ENCODE measurements around the gene C1orf74. TPM values are rescaled to one million over a fixed set of nuclear protein-coding genes. Genes with fewer than 3 reads are reported as not detected.

The C1orf74 gene
- total and polyA plus RNA-seq, 2 donors (not counting 3 experiments of a cell fraction or from before 2014, with no cell fraction given), result 2.4 to 3.0 TPM

DNA sequence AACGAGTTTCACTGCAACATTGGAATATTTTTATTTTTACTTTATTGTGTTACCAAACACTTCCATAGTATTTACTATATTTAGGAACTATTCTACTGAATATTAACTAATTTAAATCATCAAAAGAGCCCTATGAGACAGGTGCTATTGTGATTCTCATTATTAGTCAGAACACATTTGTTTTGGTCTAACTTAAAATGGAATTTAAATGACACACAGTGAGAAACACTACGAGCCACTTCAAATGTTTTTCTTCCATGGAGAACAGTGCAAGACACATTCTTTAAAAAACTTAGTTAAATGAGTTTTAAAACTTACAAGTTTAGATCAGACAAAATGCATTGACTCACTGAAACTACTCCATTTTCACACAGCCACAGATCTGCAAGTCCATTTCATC is 35.2 kb downstream of the C1orf74 start:
- no peak overlapping the region for H3K4me3 ChIP-seq (replicated peaks in 1 of 3; ENCODE audit: insufficient read depth in 1 of 3, low read depth in 1 of 3, low read length in 3 of 3)
- H3K36me3 ChIP-seq (ENCODE audit: control insufficient read depth in 2 of 2, extremely low read depth in 1 of 2, insufficient read depth in 2 of 2, low read length in 2 of 2), result no peaks in the 10 kb centered on the region
- TF ChIP-seq POLR2A (IDR thresholded peaks at IDR 0.05; ENCODE audit: low read depth, low read length) (no peak), EZH2 (IDR thresholded peaks at IDR 0.05; ENCODE audit: borderline replicate concordance, low read depth, low read length, severe bottlenecking) (no peak), MYC (IDR thresholded peaks at IDR 0.05; ENCODE audit: low read depth, low read length) (no peak), GATA2 (IDR thresholded peaks at IDR 0.05; ENCODE audit: insufficient read depth, insufficient read length, low read depth, low read length) (no peak), FOS (IDR thresholded peaks at IDR 0.05; ENCODE audit: borderline replicate concordance, insufficient read depth, low read length) (no peak), JUN (IDR thresholded peaks at IDR 0.05; ENCODE audit: borderline replicate concordance, insufficient read depth, insufficient read length, low read depth) (no peak), POLR2AphosphoS5 (IDR thresholded peaks at IDR 0.05; ENCODE audit: insufficient read depth, low read depth, low read length) (no peak)
- TF ChIP-seq, protein P1, sequence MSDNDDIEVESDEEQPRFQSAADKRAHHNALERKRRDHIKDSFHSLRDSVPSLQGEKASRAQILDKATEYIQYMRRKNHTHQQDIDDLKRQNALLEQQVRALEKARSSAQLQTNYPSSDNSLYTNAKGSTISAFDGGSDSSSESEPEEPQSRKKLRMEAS (IDR thresholded peaks at IDR 0.05; ENCODE audit: insufficient read depth, insufficient read length), result no peak
- TF ChIP-seq, protein P2, sequence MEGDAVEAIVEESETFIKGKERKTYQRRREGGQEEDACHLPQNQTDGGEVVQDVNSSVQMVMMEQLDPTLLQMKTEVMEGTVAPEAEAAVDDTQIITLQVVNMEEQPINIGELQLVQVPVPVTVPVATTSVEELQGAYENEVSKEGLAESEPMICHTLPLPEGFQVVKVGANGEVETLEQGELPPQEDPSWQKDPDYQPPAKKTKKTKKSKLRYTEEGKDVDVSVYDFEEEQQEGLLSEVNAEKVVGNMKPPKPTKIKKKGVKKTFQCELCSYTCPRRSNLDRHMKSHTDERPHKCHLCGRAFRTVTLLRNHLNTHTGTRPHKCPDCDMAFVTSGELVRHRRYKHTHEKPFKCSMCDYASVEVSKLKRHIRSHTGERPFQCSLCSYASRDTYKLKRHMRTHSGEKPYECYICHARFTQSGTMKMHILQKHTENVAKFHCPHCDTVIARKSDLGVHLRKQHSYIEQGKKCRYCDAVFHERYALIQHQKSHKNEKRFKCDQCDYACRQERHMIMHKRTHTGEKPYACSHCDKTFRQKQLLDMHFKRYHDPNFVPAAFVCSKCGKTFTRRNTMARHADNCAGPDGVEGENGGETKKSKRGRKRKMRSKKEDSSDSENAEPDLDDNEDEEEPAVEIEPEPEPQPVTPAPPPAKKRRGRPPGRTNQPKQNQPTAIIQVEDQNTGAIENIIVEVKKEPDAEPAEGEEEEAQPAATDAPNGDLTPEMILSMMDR (IDR thresholded peaks at IDR 0.05; ENCODE audit: extremely low read depth in 1 of 2, insufficient read depth in 1 of 2, low read depth in 1 of 2, low read length in 2 of 2), result no peak
- peaks cover 0 to 2% of the 10 kb centered on the region in 2 experiments for H3K27me3 ChIP-seq (ENCODE audit: control insufficient read depth in 2 of 2, insufficient read depth in 2 of 2, low read length in 2 of 2)
- H3K79me2 ChIP-seq (ENCODE audit: control insufficient read depth, insufficient read depth, low read length), result no peaks in the 10 kb centered on the region
- dilution Hi-C loops (cut with MboI; ENCODE audit: extremely low pct_ligation_motif_present, low sequenced_read_pairs), result no loop called here
- H3K9me3 ChIP-seq (replicated peaks; ENCODE audit: control insufficient read depth, insufficient read depth, low read length), result no peaks in the 10 kb centered on the region
- FAIRE-seq (no peak), DNase-seq (ENCODE audit: low read depth, low spot score) (no peak)
- no peaks in the 10 kb centered on the region for H3K4me1 ChIP-seq (ENCODE audit: control insufficient read depth, extremely low read depth, insufficient read depth, low read length)
- no peak overlapping the region for H3K9ac ChIP-seq (replicated peaks; ENCODE audit: extremely low read depth, insufficient read depth, low read length)
- H3K4me2 ChIP-seq (ENCODE audit: insufficient read depth, low read length), result no peak overlapping the region
- ChIA-PET CTCF (interaction anchor here (0.6 to 2.8 kb wide), 13 partner anchors 11 to 183 kb away, joined by 3 to 35 read pairs (median 7); no protein-coding TSS in a partner anchor), POLR2A (no interaction called here)
- H4K20me1 ChIP-seq (replicated peaks; ENCODE audit: control insufficient read depth, extremely low read depth, insufficient read depth, low read length), result no peaks in the 10 kb centered on the region
- no peak overlapping the region for H3K27ac ChIP-seq (ENCODE audit: insufficient read depth, low read depth, low read length)
- H3K9me1 ChIP-seq (replicated peaks; ENCODE audit: control insufficient read depth, extremely low read depth, insufficient read depth, low read length), result no peaks in the 10 kb centered on the region
- intact Hi-C loops (cut with micrococcal nuclease), result loop anchor here (5.0 kb wide), 1 partner anchor 238 kb away; no protein-coding TSS in a partner anchor
- H2AFZ ChIP-seq (ENCODE audit: low read depth, low read length), result no peak overlapping the region
- no TSS peak for BruUV-seq (replicated peaks)
